Measurements from ENCODE around the gene GARIN5A.
A peak's percentile ranks its signal among the peaks of the same experiment; 100 is the strongest.

Gene GARIN5A

DNA sequence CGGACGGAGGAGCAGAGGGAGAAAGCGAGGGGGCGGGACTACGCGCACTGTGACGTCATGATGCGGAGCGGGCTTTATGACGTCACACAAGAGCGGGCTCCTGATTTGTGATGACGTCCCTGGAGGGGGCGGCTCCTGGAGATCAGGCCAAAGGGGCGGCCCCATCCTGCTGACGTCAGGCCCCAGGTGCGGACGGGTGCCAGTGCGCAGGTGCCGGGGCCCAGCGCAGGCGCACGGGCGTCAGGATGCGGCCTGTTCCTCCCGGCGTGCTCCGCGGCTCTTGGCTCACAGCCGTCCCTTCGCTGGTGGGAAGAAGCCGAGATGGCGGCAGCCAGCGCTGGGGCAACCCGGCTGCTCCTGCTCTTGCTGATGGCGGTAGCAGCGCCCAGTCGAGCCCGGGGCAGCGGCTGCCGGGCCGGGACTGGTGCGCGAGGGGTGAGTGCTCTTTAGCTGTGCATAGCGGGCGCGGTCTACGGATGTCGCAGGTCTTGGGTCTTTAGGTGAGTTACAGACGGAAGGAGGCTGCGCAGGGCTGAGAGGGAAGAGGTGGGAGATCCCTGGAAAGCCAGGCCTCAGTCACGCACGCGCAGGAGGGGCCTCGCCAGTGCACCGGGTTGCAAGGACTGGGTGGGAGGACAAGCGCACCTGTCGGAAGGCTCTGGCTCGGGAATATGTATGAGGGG lies at the start of gene GARIN5A, which contains the start of gene EMC10:
TSS of gene GARIN5A (minus strand) at position 625 of the 683 bp plus-strand sequence. CDS start at position 165, 460 bp downstream.
TSS of gene EMC10 (plus strand) at position 284 of the 683 bp plus-strand sequence. CDS start at position 322, 38 bp downstream.
- DNase-seq: peak; percentile 65 to 83

DNA sequence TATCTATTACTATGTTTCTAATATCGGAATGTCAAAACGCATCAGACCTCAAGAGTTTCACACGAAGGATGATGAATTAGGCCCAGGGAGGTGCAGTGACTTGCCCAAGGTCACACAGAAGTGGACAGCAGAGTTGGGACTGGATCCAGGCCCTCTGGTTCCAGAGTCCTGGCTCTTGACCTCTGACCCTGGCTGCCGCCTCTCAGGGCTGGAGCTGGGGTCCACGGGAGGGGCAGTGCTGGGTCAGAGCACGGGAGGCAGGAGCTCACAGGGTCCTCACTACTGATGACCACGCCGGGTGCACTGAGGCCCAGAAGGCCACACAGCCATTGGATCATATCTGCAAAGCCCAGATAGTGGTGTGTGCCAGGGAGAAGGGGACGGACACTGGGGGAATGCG lies 46.2 kb upstream of the GARIN5A start:
- DNase-seq: no peak

DNA sequence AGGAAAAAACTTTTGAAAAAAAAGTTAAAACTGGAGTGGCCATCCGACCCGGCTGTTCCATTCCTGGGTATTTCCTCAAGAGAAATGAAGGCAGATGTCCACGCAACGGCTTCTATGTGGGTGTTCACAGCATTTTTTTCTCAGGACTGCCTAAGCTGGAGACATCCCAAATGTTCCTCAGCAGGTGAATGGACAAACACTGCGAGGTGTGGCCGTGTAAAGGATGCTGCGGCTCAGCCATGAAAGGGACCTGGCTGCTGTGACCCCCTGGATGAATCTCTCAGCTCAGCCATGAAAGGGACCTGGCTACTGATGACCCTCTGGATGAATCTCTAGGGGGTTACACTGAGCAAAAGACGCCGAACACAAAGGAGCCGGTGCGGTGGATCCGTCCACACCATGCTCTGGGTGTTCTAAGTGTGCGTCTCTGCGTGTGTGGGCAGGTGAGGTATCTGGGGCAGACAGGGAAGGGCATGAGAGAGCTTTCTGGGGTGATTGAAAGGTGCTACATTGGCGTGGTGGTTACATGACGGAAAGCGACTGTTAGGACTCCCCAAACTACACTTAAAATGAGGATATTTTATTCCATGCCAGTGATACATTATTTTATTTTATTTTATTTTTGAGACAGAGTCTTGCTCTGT lies 44.3 kb upstream of the GARIN5A start:
- DNase-seq: no peak

DNA sequence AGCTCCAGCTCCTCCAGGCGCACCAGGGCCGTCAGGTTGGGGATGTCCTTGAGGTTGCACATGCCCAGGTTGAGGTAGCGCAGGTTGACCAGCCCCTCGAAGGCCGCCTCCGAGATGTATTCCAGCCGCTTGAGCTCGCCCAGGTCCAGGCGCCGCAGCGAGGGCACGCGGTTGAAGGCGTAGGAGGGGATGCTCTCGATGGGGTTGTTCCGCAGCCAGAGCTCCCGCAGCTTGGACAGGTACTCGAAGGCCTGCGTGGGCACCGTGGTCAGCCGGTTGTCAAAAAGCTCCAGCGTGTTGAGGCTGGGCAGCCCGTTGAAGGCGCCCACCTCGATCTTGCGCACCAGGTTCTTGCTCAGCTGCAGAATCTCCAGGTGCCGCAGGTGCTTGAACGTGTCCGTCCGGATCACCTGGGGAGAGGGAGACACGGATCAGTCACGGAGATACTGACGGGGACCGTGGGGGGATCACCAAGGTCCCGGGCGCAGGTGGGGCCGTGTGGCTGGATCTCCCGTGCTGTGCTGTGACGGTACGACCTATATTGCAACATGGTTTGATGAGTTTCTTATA lies 42.4 kb upstream of the GARIN5A start:
- DNase-seq: no peak

DNA sequence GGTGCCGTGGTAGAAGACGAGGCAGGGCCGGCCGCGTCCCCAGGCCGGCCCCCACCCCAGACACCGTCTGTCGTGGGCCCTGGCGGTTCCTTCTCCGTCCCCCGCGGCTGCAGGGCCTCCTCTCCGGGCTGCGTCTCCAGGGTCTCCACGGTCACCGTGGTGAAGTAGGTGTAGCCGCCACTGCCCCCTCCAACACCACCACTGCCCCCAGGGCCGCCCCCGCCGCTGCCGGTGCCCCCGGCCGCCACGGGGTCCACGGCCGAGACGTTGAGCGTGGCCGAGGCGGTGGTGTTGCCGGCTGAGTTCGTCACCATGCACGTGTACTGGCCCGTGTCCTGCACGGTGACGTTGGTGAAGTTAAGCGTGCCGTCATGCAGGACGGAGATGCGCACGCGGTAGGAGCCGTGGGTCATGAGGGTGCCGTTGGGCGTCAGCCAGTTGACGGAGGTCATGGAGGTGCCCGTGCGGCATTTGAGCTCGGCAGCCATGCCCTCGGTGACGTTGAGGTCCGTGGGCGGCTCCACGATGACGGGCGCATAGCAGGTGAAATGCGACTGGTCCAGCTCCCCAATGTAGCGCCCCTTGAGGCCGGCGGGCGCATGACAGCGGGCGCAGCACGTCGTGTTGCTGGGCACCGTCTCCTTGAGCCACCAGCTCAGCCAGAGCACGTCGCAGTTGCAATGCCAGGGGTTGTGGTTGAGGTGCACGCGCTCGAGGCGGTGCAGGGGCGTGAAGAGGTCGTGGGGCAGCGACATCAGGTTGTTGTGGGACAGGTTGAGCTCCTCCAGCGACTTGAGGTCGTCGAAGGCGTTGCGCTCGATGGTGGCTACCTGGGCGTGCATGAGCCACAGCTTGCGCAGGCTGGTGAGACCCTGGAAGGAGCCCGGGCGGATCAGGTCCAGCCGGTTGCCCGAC lies 41.7 kb upstream of the GARIN5A start:
- DNase-seq: no peak

DNA sequence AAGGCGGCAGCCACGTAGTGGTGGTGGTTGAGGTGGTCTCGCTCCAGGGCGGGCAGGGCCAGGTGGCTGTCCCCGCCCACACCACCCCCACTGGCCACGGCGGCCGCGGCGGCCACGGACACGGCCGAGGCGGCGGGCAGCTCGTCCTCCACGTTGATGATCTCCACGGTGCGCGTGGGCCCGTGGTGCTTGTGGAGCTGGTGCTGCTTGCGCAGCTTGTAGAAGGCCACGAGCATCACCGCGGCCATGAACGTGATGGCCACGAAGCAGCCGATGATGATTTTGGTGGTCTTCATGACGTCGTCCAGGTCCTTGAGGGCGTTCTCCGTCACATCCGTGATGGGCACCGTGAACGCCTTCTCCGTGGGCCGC lies 41.0 kb upstream of the GARIN5A start:
- DNase-seq: no peak

DNA sequence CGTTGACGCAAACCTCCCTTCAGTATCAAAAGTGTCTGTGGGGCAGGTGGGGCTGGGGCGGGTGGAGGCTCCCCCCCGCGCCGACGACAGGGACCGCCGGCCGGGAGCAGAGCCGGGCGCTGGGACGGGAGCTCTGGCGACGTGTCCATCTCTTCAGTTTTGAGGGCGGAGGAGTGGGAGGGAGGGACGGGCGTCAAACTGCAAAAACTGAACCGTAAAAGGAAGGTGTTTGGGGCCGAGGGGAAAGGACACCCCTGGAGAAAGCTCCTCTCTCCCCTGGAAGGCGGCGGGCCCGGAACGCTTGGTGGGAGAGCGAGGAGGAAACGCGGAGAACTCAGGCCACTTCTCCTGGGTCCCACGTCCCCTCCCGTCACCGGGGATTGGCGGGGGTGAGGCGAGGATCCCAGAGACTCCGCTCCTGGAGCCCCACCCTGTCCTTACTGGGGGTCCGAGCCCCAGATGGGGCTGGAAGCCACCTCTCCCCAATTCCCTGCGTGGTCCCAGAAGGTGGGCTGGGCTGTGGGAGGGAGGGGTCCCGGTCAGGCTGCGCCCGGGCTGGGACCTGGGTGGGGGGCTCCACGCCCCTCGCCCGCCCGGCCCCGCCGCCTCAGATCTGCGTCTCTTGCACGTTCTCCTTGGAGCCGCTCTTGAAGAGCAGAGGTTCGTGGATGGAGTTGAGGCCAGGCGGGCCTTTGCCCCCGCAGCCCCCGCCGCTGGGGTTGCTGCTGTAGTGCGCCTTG lies 40.5 kb upstream of the GARIN5A start:
- no peak for DNase-seq

DNA sequence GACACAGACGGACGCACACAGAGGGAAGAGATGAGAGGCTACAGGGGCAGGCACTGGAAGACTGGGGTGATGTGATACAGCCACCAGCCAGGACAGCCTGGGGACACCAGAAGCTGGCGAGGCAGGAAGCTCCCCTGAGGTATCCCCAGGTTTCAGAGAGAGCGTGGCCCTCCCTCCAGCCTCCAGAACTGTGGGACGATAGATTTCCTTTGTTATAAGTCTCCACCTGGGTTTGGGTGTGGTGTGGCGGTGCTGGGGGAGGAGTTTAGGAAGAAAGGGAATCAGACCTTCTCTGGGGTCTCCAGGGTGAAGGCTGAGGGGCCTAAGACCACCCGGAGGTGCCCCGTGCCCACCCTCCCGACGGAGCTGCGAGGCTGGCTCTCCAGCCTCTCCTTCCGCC lies 39.8 kb upstream of the GARIN5A start:
- DNase-seq: no peak

DNA sequence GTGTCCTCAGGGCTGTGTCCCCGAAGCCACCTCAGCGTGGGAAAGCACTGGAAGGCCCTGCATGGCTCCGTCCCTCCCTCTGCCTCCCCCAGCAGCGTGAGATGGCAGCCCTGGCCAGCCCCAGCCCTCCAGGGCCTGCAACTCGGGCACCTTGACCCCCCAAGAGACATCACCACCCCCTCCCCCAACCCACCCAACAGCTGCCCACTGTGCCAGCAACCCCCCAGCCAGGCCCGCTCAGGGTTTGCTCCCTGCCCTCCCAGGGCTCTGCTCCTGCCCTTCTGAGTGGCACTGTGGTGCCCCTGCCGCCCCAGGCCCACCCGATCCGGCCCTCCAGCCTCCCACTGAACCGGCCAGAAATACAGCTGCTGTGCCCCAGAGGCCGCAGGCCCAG lies 38.5 kb upstream of the GARIN5A start:
- no peak for DNase-seq

DNA sequence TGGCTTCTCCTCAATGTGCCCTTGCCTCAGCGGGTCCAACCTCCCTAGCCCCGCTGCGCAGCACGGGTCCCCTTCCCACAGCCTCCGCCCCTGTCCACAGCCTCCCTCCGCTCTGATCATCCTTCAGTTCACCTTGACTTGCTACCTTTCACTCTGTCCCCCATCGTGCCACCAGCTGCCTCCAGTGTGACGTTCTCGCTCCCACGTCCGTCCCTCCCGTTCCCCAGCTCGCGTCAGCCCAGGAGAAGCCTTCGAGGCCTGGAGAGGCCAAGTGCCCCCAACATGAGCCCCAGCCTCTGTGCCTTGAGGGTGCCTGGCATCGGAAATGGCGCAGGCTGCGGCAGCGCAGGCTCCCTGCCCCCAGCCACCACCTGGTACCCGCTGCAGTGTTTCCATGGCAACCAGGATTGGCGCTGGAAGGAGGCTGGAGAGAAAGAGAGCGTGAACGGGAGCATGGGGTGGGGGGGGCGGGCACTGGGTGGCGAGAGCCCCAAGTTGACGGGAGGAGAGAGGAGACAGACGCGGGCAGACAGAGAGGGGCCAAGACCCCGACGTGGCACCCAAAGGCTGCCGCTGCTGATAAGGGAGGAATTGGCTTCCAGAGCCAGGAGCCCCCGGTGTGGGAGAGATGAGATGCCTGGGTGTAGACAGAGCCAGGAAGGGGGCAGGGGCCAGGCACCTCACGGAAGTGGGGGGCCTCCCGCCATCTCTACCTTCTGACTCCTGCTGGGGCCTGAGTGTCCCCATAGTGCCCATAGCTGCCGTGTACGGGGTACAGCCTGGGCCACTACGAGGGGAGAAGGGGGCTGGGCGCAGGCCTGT lies 37.9 kb upstream of the GARIN5A start:
- DNase-seq: peak; percentile 90 to 92

DNA sequence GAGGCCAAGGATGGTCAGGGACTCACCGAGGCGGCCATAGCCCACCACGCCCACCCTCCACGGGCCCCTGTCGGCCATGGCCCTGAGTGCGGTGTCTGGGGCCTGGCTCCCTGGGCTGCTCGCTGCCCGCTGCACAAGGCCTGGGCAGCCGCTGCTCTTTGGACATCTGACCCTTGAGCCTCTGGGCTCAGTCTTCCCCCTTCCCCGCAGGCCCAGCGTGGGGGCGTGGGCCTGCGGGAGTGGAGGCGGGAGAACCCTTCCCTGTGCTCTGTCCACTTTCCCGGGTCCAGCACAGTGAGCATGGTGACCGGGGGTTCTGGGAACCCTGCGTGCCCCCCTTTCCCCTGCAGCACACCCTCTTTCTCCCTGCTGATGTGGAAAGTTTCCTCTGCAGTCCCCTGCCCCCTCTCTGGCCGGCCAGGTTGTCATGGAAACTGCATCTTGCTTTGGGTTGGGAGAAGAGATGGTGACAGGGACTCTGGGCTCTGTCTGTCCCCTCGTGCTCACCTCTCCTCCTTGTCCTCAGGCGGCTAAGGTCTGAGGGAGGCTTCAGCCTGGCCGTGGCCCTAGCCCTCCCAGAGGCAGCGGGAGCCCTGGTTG lies 37.2 kb upstream of the GARIN5A start, which contains the start of gene ASPDH:
TSS of gene ASPDH (minus strand) at position 168 of the 600 bp plus-strand sequence. CDS start at position 78, 90 bp downstream.
- DNase-seq: peak; percentile 29 to 35

DNA sequence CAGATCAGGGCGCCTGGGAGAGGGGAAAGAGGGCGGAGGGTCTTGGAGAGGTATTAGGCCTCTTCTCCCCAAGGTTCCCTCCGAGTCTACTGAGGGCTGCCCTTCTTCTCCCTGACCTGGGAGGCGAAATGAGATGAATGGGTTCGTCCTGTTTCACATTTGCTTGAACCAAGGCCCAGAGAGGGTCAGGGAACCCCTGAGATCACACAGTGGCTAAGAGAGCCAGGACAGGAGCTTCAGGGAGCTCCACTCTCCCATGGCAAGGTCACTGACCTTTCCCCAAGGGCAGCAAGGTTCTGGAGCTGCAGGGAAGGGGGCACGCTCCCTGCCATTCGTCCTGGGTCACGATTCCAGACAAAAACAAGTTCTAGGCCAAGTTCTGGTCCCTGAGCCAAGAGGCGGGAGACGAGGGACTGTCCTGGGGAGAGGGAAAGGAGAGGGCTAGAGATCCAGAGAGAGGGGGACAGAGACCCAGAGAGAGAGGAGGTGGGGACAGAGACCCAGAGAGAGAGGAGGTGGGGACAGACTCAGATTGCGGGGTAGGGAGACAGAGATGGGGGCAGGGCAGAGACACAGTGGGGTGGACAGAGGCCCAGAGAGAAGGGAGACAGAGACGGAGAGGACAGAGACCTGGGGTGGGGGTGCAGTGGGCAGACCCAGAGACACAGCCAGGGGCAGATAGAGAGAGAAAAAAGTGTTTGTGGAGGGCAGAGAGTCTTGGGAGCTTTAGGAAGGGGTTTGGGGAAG lies 36.5 kb upstream of the GARIN5A start:
- no peak for DNase-seq

DNA sequence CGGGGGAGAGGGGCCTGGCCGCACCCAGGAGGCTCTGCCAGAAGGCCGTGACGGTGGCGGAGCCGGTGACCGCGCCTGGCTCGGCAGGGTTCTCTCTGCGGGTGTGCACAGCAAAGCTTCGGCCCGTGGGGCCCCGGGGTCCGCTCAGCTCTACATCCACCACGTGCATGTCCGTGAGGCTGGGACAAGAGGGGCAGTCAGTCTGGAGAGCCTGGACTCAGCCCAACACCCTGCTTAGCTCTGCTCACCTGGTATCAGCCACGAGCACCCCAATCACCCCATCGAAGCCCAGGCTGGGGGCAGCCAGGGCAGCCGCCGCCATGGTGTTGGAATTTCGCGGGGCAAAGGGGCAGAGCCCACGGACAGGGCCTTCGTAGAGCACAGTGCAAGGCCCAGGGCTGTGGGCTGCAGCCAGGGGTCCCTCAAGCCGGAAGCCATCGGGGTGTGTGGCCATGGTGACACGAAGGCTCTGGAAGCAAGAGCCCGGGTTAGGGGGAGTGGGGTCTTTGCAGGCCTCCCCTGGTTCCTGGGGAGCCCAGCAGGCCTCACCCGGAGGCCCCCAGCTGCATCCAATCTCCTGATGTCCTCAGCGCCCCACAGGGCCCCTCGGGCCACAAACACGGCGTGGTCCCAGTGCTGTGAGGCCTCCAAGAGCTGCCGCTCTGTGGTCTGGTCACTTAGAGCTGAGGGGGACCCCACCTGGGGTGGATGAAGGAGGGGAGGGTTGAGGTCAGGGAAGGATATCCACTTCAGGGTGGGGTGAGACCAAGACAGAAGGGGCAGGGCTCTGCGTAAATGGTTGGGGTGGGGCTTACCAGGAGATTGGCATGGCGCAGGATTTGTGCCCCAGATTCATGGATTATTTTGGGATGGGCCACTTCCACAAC lies 35.7 kb upstream of the GARIN5A start:
- DNase-seq: no peak

DNA sequence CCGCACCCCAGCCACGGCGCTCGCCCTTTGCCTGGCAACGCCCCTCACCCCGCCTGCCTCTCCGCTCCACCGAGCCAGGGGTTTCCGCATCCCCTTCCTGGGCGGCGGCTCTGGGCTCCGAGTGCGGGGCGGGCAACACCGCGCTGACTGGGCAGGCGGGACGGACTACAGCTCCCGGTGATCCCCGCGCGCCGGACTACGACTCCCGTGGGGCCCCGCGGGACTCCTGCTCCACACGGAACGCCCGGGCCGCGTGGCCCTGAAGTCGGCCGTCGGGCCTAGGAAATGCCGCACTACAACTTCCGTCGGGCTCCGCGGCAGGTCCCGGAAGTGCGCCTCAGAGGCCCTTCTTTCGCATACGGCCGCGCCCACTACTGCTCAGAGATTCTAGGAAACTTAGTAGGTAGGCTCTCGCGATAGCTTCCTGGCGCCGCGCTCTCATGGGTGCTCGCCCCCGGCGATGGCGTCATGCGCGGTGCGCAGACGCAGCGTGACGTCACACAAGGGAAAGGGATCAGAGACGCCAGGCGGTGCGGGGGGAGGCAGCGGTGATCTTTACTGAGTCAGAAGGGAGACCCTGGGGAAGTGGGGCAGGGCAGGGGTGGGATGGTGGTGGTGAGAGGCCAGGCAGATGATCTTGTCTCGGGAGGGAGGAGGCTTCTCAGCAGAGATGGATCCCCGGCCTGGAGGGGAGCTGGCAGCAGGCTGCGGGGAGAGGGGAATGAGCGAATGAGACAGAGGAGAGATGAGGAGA lies 34.6 kb upstream of the GARIN5A start, which contains the start of gene JOSD2:
TSS of gene JOSD2 (minus strand) at position 123 of the 754 bp plus-strand sequence. CDS start 760 bp downstream, outside the sequence.
- peak; percentile 95 to 99 for DNase-seq

DNA sequence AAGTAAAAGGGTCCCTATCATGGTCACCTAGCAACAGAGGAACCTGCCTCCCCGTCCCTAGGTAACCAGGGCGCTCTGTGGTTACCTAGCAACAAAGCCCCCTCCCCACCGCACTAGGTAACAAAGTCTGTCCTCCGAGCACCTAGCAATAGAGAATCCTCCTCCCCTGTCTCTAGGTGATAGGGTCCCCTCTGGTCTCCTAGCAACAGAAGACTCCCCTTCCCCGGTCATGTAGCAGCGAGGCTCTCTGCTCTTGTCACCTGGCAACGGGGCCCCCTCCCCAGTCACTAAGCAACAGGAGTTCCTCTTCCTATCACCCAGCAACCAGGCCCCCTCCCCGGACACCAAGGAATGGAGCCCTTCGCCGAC lies 34.0 kb upstream of the GARIN5A start:
- DNase-seq: peak; percentile 87 to 91

DNA sequence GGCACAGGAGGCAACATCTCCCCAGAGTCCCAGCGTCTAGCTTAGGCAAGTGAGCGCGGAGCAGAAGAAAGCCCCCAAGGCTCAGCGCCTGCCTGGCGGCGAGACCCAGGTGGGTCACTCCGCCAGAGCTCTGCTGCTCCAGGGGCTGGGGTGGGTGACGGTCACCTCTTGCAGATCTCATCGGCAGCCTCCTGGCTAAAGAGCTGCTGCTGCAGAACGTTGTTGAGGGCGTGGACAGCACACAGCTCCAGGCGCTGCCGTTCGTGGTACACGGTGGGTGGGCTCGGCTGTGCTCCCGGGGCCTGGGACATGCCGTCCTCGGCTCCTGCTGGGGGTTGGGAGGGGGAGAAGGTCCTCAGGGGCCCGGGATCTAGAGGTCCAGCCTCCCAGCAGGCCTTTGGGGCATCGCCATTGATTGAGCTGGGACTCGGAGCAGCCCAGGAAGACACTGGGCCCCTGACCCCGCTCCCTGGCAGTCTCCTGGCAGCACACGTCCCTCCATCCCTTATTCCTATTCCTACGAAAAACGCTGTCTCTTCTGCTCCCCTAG lies 33.5 kb upstream of the GARIN5A start:
- DNase-seq: peak in 1 of 2 experiments; percentile 17

DNA sequence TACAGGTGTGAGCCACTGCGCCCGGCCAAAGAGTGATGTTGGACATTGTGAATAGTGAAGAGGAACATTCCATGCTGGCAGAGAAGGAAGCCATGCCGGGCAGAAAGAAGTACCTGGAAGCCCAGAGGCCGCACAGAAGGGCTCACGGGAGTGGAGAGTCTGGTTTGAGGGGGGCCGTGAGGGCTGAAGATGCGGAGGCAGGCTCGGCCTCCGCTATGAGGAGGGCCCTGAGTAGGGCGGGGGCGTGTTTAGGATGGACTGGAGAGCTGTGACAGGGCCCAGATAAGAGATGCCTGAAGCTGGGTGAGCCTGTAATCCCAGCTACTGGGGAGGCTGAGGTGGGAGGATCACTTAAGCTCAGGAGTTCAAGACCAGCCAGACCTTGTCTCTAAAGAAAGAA lies 32.7 kb upstream of the GARIN5A start:
- no peak for DNase-seq

DNA sequence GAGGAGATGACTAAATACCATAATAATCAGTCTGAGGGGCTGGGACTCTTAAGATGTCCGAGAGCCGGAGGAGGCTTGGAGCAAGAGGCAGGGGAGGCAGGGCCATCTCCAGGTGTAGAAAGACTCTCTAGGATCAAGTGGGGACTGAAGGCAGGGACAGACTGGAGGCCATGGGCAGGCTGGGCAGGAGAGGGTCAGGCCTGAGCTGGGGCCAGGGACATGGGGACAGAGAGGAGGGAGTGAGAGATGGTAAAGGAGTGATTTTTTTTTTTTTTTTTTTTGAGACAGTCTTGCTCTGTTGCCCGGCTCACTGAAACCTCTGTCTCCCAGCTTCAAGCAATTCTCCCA lies 32.2 kb upstream of the GARIN5A start:
- DNase-seq: no peak
